Neural progenitor cell (in vitro differentiated cells): Measurements from ENCODE around the gene HOXC4. TPM values are rescaled to one million over a fixed set of nuclear protein-coding genes. Genes with fewer than 3 reads are reported as not detected.

Experiments used
- microRNA counts: library from miRNA; unstranded; fragments of <30 nt; microRNA quantifications from one replicate; lab custom pipeline; 2016
- microRNA-seq: library from miRNA; unstranded; fragments of <30 nt; microRNA quantifications from one replicate; pipeline ENCODE4, GENCODE V29; 2016
- small RNA-seq: library from RNA; depleted of rRNA; stranded (forward); fragments of <200 nt; gene quantifications from one replicate; pipeline ENCODE3, GENCODE V24; 2015
- total RNA-seq: library from RNA; depleted of rRNA; stranded (reverse); fragments of >200 nt; gene quantifications from 2 replicates; pipeline ENCODE4 v1.2.3, GENCODE V29; 2015; ENCODE audit warnings: low replicate concordance

Gene HOXC4
- total RNA-seq, 1 donor from 2014 or later: not detected

MicroRNA genes within 50 kb of the gene (microRNA counts, 767-probe panel; counts per million panel counts)
- microRNA hsa-miR-615-3p (lab: Ali Mortazavi, UCI) (460 counts per million, percentile 90 among the panel's probes with 10 or more counts), microRNA hsa-miR-615-5p (lab: Ali Mortazavi, UCI) (460 counts per million, percentile 90 among the panel's probes with 10 or more counts)

Small RNA genes lying within 50 kb of the gene (microRNA-seq; reads per million reads assigned to microRNA genes)
- 0.73 reads per million for gene MIR615

Small RNA genes lying within 50 kb of the gene (small RNA-seq; reads per million reads assigned to genes)
- gene HOXC5 (not detected), gene MIR615 (not detected), gene RF00019 (not detected)

Other genes with a start within 250 kb of the HOXC4 start
- not detected in 2 replicates for gene HOXC13, start 115.0 kb upstream of the HOXC4 start, total RNA-seq
- gene HOXC12, start 98.9 kb upstream of the HOXC4 start, total RNA-seq: not detected in 2 replicates
- not detected in 2 replicates for gene HOXC11, start 80.7 kb upstream of the HOXC4 start, total RNA-seq
- not detected in 2 replicates for gene HOTAIR, start 78.9 kb upstream of the HOXC4 start, total RNA-seq
- gene HOXC10, start 68.7 kb upstream of the HOXC4 start, total RNA-seq: not detected in 2 replicates
- gene HOXC9, start 53.7 kb upstream of the HOXC4 start, total RNA-seq: not detected in 2 replicates
- not detected in 2 replicates for gene HOXC8, start 44.9 kb upstream of the HOXC4 start, total RNA-seq
- not detected in 2 replicates for gene HOXC6, start 25.4 kb upstream of the HOXC4 start, total RNA-seq
- not detected in 2 replicates for gene HOXC5, start 20.8 kb upstream of the HOXC4 start, total RNA-seq
- 42.9 and 49.4 TPM in 2 replicates for gene SMUG1, start 135.2 kb downstream of the HOXC4 start, total RNA-seq
- 232 and 288 TPM in 2 replicates for gene CBX5, start 226.3 kb downstream of the HOXC4 start, total RNA-seq
- gene HNRNPA1, start 226.9 kb downstream of the HOXC4 start, total RNA-seq: 1,779 and 2,341 TPM in 2 replicates
- gene NFE2, start 247.2 kb downstream of the HOXC4 start, total RNA-seq: 2.8 and 4.3 TPM in 2 replicates